GM12875 (cell line): Measurements from ENCODE around the gene ZNF324.
"Not testable (repeated sequence)": the region's sequence is repeated elsewhere in the genome, so short reads cannot be mapped to it uniquely, and the experiment has no call there.

ENCODE experiments used
- H3K4me3 ChIP-seq: one replicate; pipeline ENCODE4 v1.5.1; 2011; ENCODE audit warnings: low read depth, low read length, control low read depth
- TF ChIP-seq, protein P1 (sequence below): IDR thresholded peaks from 2 replicates; pipeline ENCODE4 v1.5.1; 2011; ENCODE audit warnings: low read depth, mild to moderate bottlenecking, control low read depth, inconsistent platforms, low read length, moderate library complexity, borderline replicate concordance; ENCODE audit not compliant: insufficient read depth

The ZNF324 gene

DNA sequence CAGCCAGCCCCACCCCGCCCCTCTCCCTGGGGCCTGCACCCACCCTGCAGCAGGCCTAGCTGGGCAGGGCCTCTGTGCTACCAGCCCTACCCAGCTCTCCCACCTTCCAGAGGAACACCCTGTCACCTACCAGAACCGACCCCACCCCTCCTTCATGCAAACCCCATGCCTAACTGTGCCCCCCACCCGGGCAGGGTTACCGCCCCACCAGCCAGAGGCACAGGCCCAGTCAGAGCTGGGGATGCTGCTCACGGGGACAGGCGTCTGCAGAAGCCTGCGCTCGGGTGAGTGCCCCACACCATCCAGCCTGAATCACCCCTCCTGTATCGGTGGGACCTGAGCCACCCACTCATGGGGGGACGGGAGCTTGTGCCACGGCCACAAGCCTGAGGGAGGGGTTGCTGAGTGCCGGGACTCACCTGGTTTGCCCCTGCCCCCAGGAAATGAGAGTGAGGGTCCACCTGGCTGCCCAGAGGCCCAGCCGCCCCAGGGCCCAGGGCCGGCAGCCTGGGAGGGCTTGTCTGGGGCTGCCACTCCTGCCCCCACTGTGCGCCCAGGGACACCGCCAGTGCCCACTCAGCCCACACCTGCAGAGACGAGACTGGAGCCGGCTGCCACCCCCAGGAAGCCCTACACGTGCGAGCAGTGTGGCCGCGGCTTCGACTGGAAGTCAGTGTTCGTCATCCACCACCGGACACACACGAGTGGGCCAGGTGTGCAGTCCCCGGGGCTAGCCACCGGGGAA lies 13.0 kb downstream of the ZNF324 start:
- TF ChIP-seq, protein P1, sequence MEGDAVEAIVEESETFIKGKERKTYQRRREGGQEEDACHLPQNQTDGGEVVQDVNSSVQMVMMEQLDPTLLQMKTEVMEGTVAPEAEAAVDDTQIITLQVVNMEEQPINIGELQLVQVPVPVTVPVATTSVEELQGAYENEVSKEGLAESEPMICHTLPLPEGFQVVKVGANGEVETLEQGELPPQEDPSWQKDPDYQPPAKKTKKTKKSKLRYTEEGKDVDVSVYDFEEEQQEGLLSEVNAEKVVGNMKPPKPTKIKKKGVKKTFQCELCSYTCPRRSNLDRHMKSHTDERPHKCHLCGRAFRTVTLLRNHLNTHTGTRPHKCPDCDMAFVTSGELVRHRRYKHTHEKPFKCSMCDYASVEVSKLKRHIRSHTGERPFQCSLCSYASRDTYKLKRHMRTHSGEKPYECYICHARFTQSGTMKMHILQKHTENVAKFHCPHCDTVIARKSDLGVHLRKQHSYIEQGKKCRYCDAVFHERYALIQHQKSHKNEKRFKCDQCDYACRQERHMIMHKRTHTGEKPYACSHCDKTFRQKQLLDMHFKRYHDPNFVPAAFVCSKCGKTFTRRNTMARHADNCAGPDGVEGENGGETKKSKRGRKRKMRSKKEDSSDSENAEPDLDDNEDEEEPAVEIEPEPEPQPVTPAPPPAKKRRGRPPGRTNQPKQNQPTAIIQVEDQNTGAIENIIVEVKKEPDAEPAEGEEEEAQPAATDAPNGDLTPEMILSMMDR = no peak
- no peak overlapping the region for H3K4me3 ChIP-seq

DNA sequence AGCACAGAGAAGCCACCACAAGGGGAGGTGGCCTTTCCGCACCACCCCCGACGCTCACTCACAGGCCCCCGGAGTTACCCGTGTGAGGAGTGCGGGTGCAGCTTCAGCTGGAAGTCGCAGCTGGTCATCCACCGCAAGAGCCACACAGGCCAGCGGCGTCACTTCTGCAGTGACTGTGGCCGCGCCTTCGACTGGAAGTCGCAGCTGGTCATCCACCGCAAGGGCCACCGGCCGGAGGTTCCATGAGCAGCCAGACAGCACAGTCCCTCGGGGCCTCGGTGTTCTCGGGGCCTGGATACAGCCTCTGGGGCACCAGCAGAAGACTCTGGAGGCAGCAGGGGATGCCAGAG lies 13.6 kb downstream of the ZNF324 start:
- TF ChIP-seq, protein P1 = no peak
- H3K4me3 ChIP-seq = no peak overlapping the region

DNA sequence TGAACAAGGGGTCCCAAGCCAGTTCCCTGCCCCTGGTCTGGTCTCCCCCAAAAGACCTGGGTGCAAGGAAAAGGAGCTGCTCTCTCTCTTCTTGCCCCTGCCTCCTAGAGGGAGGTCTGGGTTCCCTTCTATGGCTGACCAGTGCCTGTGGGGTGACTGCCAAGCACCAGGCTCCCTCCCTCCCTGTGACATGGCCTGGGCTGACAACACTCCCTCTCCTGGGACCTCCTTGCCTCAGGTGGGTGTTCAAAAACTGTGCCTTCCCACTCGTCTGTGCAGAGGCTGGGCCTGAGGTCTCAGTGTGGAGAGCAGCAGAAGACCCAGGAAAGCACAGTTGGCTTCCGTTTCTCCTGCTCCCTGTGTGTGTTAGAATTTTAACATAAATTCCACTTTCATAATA lies 14.0 kb downstream of the ZNF324 start:
- TF ChIP-seq, protein P1 = no peak
- H3K4me3 ChIP-seq = no peak overlapping the region

DNA sequence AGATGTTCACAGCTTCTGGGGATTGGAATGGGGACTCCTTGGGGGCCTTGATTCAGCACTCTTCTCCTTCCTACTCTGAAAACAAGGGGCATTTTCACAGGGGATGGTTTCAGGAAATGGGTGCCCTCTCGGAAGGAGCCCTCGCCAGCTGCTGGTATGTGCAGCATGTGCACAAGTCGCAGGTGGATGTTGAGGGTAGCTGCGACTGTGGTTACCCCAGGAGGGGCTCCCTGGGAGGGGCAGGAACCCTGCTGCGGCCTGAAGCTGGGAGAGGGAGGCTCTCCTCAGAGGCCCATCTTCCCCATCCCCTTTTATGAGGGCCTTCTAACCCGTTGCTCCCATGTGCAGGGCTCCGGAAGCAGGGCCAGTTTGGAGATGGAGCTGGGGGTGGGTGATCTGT lies 15.5 kb downstream of the ZNF324 start:
- no peak overlapping the region for H3K4me3 ChIP-seq
- TF ChIP-seq, protein P1 = no peak

DNA sequence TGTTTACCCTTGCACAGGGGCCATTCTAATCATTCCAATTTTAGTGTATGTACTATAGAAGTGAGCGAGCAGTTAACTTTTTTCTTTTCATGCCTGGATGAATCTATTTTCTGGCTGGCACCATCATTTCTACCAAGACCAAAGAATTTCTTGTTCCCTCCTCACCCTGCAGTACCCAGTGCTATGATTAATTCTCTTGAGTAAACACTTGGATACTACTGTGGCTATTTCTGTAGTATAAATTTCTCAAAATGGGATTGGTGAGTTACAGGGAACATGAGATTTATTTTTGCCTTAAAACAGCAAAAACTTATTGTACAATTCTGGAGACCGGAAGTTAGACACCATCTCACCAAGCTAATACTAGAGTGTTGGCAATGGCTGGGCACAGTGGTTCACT lies 16.9 kb downstream of the ZNF324 start:
- H3K4me3 ChIP-seq = no peak overlapping the region
- TF ChIP-seq, protein P1 = no peak

GRCh38 chr19:58484349-58484748 lies 17.5 kb downstream of the ZNF324 start:
- not testable (repeated sequence) for H3K4me3 ChIP-seq

- H3K4me3 ChIP-seq = no peak overlapping the region
- TF ChIP-seq, protein P1 = no peak
Observed at GRCh38 chr19:58491393-58491792, 24.5 kb downstream of the ZNF324 start.
